ENCODE results near the gene GPNMB.

Gene GPNMB

GRCh38 chr7:23273141-23273599 is 26.6 kb downstream of the GPNMB start:
- peak; percentile 78 for DNase-seq

- no peak for DNase-seq
Measured at GRCh38 chr7:23275912-23276311, 29.3 kb downstream of the GPNMB start.

GRCh38 chr7:23276376-23276775 is 29.8 kb downstream of the GPNMB start:
- peak; percentile 27 for DNase-seq

GRCh38 chr7:23276947-23277346 is 30.4 kb downstream of the GPNMB start:
- no peak for DNase-seq

GRCh38 chr7:23277359-23277989 is 30.9 kb downstream of the GPNMB start:
- peak; percentile 73 for DNase-seq

- DNase-seq: no peak
Measured at GRCh38 chr7:23279819-23280525, 33.4 kb downstream of the GPNMB start.

- no peak for DNase-seq
Measured at GRCh38 chr7:23283086-23283485, 36.5 kb downstream of the GPNMB start.

- DNase-seq: no peak
Measured at GRCh38 chr7:23284871-23285270, 38.3 kb downstream of the GPNMB start.

- no peak for DNase-seq
Measured at GRCh38 chr7:23285657-23286646, 39.4 kb downstream of the GPNMB start.

- no peak for DNase-seq
Measured at GRCh38 chr7:23287612-23288011, 41.0 kb downstream of the GPNMB start.

GRCh38 chr7:23290993-23291392 is 44.4 kb downstream of the GPNMB start:
- DNase-seq: no peak

GRCh38 chr7:23291957-23292560 is 45.5 kb downstream of the GPNMB start:
- DNase-seq: no peak

- DNase-seq: no peak
Measured at GRCh38 chr7:23292623-23293022, 46.0 kb downstream of the GPNMB start.

- DNase-seq: no peak
Measured at GRCh38 chr7:23293500-23294073, 47.0 kb downstream of the GPNMB start.

GRCh38 chr7:23294549-23295400 is 48.2 kb downstream of the GPNMB start:
- DNase-seq: no peak

GRCh38 chr7:23295401-23295697 is 48.8 kb downstream of the GPNMB start:
- no peak for DNase-seq

GRCh38 chr7:23298141-23298881 is 51.7 kb downstream of the GPNMB start:
- DNase-seq: peak; percentile 89

GRCh38 chr7:23298885-23299769 is 52.6 kb downstream of the GPNMB start, which contains the start of gene MALSU1:
Gene MALSU1, plus strand, starts transcription at chr7:23299339. Its CDS starts 14 bp downstream, at chr7:23299353.
- peak; percentile 97 for DNase-seq

- DNase-seq: peak; percentile 4
Measured at GRCh38 chr7:23299770-23300300, 53.3 kb downstream of the GPNMB start.

All from fibroblast of skin of scalp (primary cell).